Measurements from ENCODE around the gene PHOX2B.
"Not testable (repeated sequence)": the region's sequence is repeated elsewhere in the genome, so short reads cannot be mapped to it uniquely, and the experiment has no call there.

Gene PHOX2B

GRCh38 chr4:41718907-41719306 is 29.6 kb downstream of the PHOX2B start:
- H3K4me3 ChIP-seq (ENCODE audit: low read length): no peak overlapping the region
- DNase-seq (ENCODE audit: low read depth, low spot score): no peak

DNA sequence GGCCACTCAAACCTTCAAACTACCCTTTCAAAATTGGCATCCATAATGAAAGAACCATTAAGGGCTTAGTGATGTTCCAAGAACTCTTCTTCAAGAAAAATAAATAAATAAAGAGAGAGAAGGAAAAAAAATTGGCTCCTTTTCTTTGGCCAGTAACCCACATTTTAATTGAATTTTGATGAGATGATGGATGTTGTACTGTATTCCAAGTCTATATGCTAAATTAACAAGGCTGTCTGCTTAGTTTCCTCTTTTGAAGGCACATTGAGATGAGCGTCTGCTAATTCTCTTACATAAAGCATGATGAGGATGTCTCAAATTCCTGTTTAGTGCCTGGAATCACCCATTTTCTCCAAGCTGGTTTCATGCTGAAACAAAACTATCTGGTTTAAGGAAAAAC is 33.4 kb downstream of the PHOX2B start:
- DNase-seq (ENCODE audit: low read depth, low spot score): no peak
- H3K4me3 ChIP-seq (ENCODE audit: low read length): no peak overlapping the region

- H3K4me3 ChIP-seq (ENCODE audit: low read length): no peak overlapping the region
- DNase-seq (ENCODE audit: low read depth, low spot score): no peak
These were observed 34.0 kb downstream of the PHOX2B start for GRCh38 chr4:41714364-41715000.

DNA sequence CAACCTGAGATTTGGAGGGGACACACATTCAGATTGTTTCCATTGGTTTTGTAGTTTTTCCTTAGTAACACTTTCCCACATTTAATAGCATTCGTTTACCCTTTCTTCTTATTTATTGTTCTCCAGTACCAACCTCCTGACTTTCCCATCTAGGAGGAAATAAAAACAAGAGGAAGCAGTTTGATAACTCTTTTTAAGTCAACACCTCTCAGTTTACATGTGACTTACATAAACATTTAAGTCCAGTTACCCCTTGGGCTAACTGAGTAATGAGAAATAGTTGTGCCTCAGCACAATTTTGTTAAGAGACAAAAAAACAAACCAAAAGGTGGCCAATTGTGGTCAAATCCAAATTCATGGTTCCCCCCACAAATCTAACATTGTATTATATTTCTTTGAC is 34.8 kb downstream of the PHOX2B start:
- no peak overlapping the region for H3K4me3 ChIP-seq (ENCODE audit: low read length)
- DNase-seq (ENCODE audit: low read depth, low spot score): no peak

GRCh38 chr4:41712425-41712824 is 36.1 kb downstream of the PHOX2B start:
- H3K4me3 ChIP-seq (ENCODE audit: low read length): no peak overlapping the region
- no peak for DNase-seq (ENCODE audit: low read depth, low spot score)

GRCh38 chr4:41711654-41712053 is 36.9 kb downstream of the PHOX2B start:
- not testable (repeated sequence) for DNase-seq (ENCODE audit: low read depth, low spot score); H3K4me3 ChIP-seq (ENCODE audit: low read length)

DNA sequence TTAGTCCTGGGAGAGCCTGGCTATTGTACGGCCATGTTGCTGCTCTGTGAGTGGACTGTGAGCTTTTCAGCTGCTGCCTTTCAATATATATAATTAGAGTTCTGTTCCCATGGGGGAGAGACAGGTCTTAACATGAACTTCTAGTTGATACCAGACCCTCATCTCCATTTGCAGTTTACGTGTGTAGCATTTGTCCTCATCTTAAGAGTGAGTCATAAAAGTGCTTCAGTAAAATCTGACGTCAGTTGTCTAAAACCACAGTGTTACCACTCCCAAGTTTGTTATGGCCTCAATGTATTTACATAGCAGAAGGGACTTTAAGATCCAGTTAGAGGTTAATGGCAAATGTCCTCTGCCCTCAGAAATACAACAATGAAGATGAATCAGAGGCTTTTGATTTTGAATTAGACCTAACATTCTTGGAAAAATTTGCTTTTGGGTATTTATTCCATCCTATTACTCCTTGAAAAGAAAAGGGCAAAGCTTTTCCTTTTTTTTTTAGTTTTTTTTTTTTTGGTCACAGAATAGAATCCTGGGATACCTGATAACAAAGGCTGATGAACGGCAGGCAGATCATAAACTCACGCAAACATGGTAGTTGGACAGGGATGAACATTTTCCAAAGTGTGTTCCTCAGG is 38.6 kb downstream of the PHOX2B start:
- DNase-seq (ENCODE audit: low read depth, low spot score): no peak
- H3K4me3 ChIP-seq (ENCODE audit: low read length): no peak overlapping the region

GRCh38 chr4:41703785-41704184 is 44.7 kb downstream of the PHOX2B start:
- H3K4me3 ChIP-seq (ENCODE audit: low read length): no peak overlapping the region
- DNase-seq (ENCODE audit: low read depth, low spot score): no peak

DNA sequence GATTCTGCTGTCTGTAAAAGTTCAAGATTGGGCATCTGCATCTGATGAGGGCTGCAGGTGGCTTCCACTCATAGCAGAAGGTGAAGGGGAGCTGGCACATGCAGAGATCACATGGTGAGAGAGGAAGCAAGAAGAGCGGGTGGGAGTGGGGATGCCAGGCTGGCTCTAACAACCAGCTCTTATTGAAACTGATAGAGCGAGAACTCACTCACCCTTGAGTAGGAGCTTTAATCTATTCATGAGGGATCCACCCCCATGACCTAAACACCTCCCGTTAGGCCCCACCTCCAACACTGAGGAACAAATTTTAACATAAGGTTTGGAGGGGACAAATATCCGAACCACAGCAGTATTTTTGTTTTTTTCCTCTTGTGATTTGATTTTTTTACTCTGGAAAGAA is 45.8 kb downstream of the PHOX2B start:
- no peak overlapping the region for H3K4me3 ChIP-seq (ENCODE audit: low read length)

GRCh38 chr4:41701983-41702382 is 46.5 kb downstream of the PHOX2B start:
- no peak for DNase-seq (ENCODE audit: low read depth, low spot score)
- H3K4me3 ChIP-seq (ENCODE audit: low read length): no peak overlapping the region

More for the DNA sequence above, 45.8 kb downstream of the PHOX2B start:
- DNase-seq (ENCODE audit: low read depth, low spot score): no peak

GRCh38 chr4:41696763-41697162 is 51.8 kb downstream of the PHOX2B start:
- no peak overlapping the region for H3K4me3 ChIP-seq (ENCODE audit: low read length)
- no peak for DNase-seq (ENCODE audit: low read depth, low spot score)

- no peak for DNase-seq (ENCODE audit: low read depth, low spot score)
- no peak overlapping the region for H3K4me3 ChIP-seq (ENCODE audit: low read length)
These were observed 52.4 kb downstream of the PHOX2B start for GRCh38 chr4:41696131-41696530.

Data from Jurkat, Clone E6-1 (cell line).